Measurements from ENCODE around the gene EFHC1.

DNA sequence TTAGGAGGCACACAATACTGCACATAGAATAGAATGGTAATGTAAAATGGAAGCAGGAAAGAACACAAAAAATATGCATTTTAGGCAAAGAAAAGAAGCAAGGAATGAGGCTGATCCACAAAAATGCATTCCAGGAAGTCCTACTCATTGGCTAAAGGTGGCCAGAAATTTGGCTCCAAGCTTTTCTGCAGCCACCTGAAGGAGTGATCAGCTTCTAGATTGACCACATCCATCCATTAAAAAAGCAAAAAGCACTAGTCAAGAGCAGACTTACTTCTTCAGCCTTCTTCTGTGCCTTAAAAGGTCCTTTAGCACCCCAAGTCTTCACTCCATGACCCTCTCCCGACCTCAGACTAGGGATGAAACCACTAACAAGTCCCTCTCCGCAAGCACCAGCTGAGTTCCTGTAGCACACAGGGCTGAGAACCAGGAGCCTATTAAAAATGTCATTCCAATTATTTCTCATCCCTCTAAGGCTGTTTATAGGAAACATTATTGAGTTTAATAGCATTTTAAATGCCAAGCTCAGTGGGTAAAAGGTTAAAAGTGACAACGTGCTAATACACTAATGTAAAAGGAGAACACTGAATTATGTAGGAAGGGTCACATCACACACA, 120.3 kb downstream of the EFHC1 start:
- no peak for TF ChIP-seq CTCF (IDR thresholded peaks at IDR 0.05; ENCODE audit: poor library complexity)
- TF ChIP-seq EZH2 (IDR thresholded peaks at IDR 0.05; ENCODE audit: borderline replicate concordance) = no peak
